IMR-90 (cell line): ENCODE results near the gene SLC12A6.

Experiments
- BHLHE40 ChIP-seq: fragments of 150-350 bp; IDR thresholded peaks from 2 replicates; pipeline ENCODE4 v1.6.1; 2016; ENCODE audit warnings: mild to moderate bottlenecking, low read depth, low read length
- CEBPB ChIP-seq: IDR thresholded peaks from 2 replicates; pipeline ENCODE4 v1.6.1; 2012; ENCODE audit warnings: low read depth, low read length, improper control_type of control experiment
- CHD1 ChIP-seq: IDR thresholded peaks from 2 replicates; pipeline ENCODE4 v1.6.1; 2012; ENCODE audit warnings: low read depth, low read length, improper control_type of control experiment
- CTCF ChIP-seq: conservative IDR thresholded peaks from 2 replicates; pipeline ENCODE4 v1.5.1; 2012; ENCODE audit warnings: mild to moderate bottlenecking, low read depth, low read length, improper control_type of control experiment
- ELK1 ChIP-seq: fragments of 150-350 bp; IDR thresholded peaks from 2 replicates; pipeline ENCODE4 v1.6.1; 2016; ENCODE audit warnings: low read depth, mild to moderate bottlenecking, low read length, moderate library complexity, borderline replicate concordance
- MAFK ChIP-seq: IDR thresholded peaks from 2 replicates; pipeline ENCODE4 v1.6.1; 2012; ENCODE audit warnings: low read depth, low read length, improper control_type of control experiment
- MAZ ChIP-seq: IDR thresholded peaks from 2 replicates; pipeline ENCODE4 v1.6.1; 2012; ENCODE audit warnings: low read depth, mild to moderate bottlenecking, low read length, improper control_type of control experiment, moderate library complexity, borderline replicate concordance
- MXI1 ChIP-seq: IDR thresholded peaks from 2 replicates; pipeline ENCODE4 v1.6.1; 2012; ENCODE audit warnings: low read depth, mild to moderate bottlenecking, low read length, moderate library complexity, borderline replicate concordance
- POLR2A ChIP-seq: IDR thresholded peaks from 2 replicates; pipeline ENCODE4 v1.6.1; 2012; ENCODE audit warnings: mild to moderate bottlenecking, low read depth, low read length
- RAD21 ChIP-seq: IDR thresholded peaks from 2 replicates; pipeline ENCODE4 v1.6.1; 2012; ENCODE audit warnings: low read length, improper control_type of control experiment
- RCOR1 ChIP-seq: IDR thresholded peaks from 2 replicates; pipeline ENCODE4 v1.6.1; 2012; ENCODE audit warnings: mild to moderate bottlenecking, low read length, improper control_type of control experiment; ENCODE audit not compliant: insufficient replicate concordance
- RFX5 ChIP-seq: IDR thresholded peaks from 2 replicates; pipeline ENCODE4 v1.8.0; 2012; ENCODE audit warnings: low read depth, mild to moderate bottlenecking, low read length, moderate library complexity
- SMC3 ChIP-seq: fragments of 150-350 bp; IDR thresholded peaks from 2 replicates; pipeline ENCODE4 v1.6.1; 2016; ENCODE audit warnings: low read depth, mild to moderate bottlenecking, antibody characterized with exemption, low read length, moderate library complexity
- USF2 ChIP-seq: fragments of 150-350 bp; IDR thresholded peaks from 2 replicates; pipeline ENCODE4 v1.6.1; 2017; ENCODE audit warnings: mild to moderate bottlenecking, antibody characterized with exemption, low read length, low read depth

GRCh38 chr15:34323217-34323616, 14.4 kb downstream of the SLC12A6 start:
- TF ChIP-seq POLR2A = no peak
- TF ChIP-seq USF2 = no peak
- no peak for TF ChIP-seq CTCF
- no peak for TF ChIP-seq ELK1
- no peak for TF ChIP-seq RAD21
- TF ChIP-seq MAFK = no peak
- no peak for TF ChIP-seq MAZ
- no peak for TF ChIP-seq CEBPB
- no peak for TF ChIP-seq BHLHE40
- no peak for TF ChIP-seq RCOR1
- no peak for TF ChIP-seq MXI1
- no peak for TF ChIP-seq SMC3
- TF ChIP-seq CHD1 = no peak
- TF ChIP-seq RFX5 = no peak
